GM18868 (cell line): Measurements from ENCODE around the gene WDFY4.

Source experiments
- ATAC-seq: cut with Tn5 transposase; IDR thresholded peaks from one replicate; pipeline ENCODE4 v1.9.1; 2021; ENCODE audit warnings: mild to moderate bottlenecking, moderate library complexity; ENCODE audit not compliant: unreplicated experiment

Gene WDFY4

DNA sequence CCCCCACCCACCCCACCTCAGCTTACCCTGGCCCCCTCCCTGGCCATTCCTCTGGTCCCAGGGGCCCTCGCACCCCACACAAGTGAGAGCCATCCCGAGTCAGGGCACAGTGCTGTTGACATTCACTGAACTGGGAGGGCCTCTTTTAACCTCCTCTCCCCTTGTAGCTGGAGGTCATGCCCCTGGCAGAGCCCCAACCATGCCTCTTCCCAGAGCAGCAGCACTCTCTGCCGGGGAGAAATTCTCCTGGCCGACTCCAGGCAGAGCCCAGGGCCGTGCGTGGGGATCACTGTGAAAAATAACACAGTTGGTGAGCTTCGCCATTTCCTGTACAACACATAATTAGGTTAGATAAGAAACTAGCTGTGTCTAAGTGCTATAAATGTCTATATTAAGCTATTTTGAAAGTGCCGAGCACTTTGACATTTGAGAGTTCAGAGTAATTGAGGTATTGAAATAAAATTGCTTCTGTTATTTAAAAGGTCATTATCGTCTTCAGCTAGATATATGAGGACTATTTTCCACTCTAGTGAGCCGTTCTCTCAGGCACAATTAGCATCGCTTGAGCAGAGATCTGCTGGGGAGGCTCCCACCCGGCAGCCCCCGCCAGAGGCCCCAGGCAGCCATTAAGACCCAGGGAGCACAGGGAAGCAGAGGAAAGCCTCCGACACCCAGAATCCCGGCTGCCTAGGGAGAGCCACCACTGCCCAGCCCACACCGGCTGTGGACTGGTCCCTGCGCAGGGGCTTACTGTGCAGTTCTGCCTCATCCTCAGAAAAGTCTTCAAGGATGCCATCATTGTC, 317.4 kb downstream of the WDFY4 start:
- no peak for ATAC-seq

DNA sequence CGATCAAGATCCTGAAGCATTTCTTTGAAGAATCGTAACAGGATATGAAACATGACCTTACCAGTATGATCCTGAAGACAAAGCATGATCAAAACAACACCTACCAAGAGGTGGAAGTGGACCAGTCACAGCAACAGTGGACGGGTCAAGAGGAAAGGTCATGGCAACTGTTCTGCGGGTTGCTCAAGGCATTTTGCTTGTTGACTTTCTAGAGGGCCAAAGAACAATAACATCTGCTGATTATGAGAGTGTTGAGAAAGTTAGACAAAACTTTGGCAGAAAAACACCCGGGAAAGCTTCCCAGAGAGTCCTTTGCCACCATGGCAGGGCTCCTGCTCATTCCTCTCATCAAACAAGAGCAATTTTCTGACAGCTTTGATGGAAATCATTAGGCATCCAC, 320.6 kb downstream of the WDFY4 start:
- no peak for ATAC-seq

DNA sequence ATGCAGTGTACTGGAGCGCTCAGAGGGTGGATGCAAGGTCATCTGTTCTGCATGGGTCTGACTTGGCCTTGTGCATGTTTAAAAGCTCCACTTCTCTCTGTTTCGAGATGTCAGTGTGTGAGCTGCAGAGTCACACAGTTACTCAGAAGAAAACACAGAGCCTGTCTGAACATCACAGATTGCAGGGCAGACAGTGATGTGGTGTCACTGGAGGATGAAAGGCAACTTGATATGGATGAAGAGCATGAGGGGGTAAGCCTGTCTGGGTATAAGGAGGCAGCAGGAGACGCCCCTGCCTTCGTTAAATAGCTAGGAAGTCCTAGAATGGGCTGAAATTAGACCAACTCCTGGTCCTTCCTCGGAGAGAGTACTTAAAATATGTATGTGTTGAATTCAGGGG, 322.5 kb downstream of the WDFY4 start:
- ATAC-seq = no peak

DNA sequence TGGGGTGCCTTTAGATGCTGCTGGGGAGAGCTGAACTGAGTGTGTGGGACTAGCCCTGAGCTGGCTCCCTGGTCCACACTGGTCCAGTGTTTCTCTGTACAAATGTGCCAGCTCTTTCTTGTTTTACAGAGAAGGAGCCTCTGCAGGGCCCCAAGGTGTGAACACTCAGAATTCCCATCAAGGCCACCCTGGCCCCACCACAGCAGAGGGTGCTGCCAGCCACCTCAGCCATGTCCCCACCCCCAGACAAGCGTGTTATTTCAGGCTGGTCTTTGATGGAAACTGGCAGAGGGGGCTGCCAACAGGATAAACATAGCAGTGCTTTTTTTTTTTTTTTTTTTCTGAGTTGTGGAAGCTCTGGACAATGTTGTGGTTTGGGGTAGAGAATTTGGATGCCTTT, 323.4 kb downstream of the WDFY4 start:
- no peak for ATAC-seq

DNA sequence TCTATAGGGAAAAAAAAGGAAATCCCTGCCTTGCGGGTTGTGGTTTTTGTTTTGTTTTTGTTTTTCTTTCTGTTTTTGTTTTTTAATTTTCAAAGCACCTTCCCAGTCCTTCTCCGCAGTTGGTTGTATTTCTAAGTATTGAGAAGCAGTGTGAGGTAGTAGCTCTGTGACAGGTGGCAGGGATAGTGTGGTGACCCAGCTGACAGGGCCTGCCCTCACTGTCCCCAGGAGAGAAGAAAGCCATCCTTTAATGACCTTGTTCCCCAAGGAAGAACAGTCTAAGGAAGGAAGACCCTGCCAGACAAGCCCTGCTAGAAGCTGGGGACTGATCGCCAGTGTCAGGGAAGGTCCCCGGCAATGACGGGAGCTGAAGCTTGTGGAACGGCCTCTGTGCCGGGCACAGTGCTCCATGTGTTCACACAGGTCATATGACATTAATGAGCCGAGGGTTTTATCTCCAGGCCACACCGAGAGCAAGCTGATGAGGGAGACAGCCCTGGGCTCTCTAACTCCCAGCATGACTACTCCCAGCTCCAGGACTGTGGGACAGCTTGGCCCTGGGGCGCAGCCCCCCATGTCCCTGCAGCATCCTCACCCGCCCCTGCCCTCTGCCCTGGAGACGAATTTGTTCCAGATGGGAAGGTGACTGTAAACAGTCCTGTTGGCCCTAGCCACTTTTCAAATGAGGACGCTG, 324.0 kb downstream of the WDFY4 start:
- no peak for ATAC-seq

DNA sequence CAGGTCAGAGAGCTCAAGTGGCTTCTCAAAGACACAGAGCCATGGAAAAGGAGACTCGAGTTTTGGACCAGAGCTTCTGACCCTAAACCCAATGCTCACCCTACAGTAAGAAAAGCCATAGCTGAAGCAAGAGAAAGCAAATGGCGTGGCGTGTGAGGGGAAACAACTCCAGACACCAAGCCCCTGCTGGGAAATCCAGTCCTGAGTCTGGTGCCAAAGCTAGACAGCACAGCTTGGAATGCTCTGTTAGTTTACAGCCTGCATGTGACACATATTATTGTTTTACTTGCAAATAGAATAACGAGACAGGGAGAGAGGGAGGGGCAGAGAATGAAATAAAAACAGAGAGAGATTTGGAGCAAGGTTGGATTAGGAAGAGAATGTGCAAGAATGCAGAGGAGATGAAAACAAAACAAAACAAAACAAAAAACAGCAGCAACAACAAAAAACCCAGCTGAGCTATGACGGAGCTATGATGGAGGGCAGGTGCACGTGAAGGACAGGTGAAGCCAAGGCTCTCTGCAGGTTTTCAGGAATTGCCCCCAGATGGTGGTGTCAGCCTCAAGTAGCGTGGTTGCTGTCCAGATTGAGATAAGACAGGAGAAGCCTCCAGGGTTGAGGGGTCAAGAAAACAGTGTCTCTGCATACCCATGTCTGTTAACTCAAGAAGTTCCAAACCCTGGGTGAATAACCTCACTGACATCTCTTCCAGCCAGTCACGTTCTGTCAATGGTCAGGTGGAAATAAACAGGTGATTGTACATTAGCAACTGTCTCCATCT, 324.7 kb downstream of the WDFY4 start:
- no peak for ATAC-seq

DNA sequence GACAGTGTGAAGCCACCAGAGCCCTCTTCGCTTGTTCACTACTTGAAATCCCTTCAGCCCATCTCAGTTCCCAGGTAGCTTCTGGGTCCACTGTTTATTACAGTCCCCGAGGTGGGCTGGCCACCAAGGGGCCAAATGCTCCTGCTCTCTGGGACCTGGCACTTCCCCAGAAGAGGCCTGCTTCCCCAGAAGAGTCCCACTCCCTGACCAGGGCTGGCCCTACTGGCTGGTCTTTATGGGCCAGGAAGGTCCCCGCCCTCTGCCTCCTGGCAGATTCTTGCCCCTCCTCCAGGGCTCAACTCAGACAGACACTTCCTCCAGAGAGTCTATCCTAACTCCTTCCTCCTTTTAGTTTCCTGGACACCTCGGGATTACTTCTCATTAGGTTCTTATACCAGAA, 325.6 kb downstream of the WDFY4 start:
- no peak for ATAC-seq

DNA sequence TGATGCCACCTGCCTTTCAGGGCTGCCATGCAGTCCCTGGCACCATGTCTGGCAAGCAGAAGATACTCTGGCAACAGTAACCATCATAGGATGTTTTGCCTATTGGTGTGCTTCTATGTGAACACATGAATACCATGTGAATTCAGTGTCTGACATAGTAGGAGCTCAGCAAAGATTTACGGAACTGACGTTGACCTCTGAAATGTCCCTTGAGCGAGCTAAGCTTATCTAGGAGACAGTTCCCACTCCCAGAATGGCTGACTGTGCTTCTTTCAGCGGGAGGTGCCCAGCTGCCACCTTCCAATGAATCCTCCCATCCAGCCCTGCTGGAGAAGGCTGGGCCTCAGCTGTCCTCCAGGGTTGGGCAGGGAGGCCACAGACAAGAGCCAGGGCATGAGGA, 326.2 kb downstream of the WDFY4 start:
- no peak for ATAC-seq

DNA sequence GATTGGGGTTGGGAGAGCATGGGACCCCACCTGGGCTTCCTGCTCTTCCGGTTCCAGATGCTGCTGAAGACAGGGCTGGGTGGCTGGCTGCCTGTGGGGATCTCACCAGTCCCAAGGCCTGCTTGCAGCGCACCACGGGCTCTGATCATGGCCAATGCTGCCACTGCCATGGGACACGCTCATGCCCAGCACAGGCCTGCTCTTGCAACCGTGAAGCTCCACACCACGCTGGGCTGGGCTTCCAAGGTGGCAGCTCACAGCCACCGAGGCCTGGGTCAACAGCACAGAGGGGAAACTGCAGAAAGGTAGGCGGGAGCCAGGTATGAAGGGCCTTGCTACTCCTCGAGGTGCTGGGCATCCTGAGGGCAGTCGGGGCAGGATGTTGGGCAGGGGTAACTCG, 327.1 kb downstream of the WDFY4 start:
- no peak for ATAC-seq

DNA sequence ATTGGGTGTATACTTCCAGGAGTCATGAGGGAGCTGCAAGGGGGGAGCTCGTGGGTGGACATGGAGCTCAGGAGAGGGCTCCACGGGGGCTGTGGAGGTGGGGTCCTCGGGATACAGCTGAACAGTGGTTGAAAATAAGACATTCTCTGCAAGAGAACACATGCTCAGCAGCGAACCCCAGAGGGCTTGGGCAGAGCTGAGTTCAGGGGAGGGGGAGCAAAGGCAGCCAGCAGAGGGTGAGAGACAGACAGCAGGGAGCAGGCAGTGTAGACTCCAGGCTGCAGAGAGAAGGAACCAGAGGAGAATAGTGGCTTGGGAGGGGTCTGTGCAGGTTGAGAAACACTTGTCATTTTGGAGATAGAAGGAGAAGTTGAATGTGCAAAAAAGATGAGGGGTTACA, 327.9 kb downstream of the WDFY4 start:
- ATAC-seq = no peak

DNA sequence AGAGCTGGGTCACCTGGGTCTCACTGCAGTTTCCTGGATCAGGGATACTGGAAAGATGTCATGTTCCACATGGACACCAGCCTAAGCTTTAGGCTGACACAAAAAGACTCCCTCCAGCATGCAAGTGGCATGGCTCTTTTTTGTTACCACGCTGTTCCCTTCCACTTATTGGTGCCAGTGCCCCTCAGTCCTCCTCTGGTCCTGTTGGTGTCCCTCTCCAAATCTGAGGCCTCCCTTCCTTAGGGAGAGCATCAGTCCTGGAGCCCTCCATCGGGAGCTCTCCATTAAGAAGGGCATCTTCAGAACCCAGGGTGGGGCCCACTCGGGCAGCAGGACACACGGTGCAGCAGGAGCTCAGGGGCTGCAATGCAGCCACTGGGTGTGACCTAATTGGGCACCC, 331.0 kb downstream of the WDFY4 start:
- ATAC-seq = no peak

DNA sequence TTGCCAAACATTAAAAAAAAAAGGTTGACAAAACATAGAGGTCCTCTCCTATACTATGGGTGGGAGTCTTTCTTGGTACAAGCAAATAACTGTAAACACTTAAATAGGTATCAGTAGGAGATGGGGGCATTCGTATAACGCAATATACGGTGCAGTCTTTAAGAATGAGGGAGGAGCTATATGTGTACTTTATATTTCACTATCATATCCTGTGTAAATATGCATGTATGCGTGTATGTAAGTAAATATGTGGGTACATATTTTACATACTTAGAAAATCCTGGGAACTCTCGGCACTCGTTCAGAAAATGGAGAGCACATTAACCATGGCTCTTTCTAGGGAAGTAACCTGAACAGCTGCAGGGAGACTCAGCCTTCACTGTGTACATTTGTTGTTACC, 337.0 kb downstream of the WDFY4 start:
- ATAC-seq = no peak

DNA sequence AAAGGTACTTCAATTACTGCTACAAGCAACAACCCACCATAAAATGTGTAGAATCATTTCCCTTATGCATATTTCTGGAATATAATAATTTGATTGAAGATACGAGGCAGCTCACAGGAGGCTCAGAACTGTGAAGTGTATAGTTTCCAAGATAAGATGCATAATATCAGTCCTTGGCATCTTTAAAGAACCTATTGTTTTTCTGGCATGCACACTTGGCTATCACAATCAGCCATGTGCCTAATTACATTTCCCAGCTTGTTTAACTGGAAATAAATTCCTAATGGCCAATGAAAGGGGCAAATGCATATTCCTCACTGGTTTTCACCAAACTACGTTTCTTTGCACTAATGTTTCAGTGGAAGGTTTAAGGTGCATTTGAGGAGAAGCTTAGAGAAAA, 338.4 kb downstream of the WDFY4 start:
- ATAC-seq = no peak

DNA sequence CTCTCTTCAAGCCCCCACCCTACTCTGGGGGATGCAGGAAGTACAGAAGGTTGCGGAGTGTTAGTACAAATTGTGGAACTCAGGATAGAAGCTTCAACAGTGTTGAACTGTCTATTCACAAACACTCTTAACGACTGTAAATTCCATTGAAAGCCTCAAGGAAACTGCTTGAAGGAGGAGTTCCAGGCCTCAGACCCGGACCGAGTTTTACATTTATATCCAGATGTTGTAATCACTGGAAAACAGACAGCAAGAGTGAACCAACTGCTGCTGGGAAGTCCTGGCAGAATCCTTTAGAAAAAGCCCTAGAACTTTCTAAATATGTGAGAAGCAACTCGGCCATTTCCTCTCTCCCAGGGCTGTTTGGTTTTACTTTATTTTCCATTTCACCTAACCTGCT, 339.1 kb downstream of the WDFY4 start:
- ATAC-seq = no peak

DNA sequence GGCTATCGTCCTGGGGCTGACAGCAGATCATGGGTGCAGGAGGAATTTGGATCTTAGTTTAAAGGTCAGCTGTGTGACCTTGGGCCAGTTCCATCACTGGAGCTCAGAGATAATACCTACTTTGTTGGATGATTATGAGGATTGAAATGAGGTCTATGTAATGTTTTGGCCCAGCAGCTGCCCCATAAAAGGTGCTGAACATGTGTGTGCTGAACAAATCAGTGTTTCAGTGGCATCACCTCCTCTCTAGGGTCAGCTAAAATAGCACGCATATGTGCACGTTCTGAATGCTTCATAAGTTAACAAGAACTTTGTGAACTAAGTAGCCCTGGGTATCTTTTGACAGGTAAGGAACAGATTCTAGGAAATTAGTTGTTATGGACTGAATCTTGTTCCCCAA, 339.8 kb downstream of the WDFY4 start:
- no peak for ATAC-seq

DNA sequence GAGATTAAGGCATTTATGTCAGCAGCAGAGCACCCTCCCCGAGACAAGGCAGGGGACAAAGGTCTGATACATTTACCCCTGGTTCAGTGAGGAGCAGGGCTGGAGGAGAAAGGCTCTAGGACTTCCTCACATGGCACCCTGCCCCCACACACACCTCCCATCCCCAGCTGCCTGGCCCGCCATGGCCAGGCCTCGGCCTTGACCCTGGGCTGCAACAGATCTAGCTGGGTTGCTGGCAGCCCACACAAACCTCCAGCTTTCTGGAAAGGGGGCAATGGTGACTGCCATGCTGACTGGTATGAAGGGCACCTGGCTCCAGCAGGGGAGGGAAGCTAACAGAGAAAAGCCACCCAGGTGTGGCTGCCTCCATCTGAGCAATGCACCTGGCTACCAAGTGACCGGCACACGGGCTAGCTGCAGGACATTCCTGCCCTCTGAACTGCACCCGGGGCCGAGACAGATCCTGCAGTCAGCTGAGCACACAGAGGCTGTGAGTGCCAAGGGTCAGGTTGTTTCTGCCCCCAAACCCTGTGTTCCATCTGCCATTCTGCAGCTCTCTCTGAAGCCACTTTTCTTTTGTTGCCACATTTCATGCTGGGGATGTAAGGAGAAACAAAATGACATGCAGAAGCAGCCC, 340.8 kb downstream of the WDFY4 start:
- no peak for ATAC-seq

DNA sequence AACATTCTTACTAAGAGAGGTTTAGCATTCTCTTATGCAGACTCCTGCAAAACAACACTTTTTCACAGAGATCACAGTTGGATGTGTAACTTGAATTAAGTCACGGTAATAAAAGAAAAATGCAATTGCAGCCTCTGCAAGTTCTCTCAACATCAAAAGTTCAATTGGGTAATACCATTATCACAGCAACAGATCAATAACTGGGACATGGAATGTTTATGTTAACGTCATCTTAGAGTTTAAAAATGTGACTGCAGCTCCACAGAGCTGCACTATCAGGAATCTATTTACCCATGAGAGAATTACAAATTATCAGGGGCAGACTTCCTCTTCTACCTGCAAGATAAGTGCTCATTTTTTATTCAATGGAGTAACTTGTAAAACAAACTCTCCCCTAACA, 344.0 kb downstream of the WDFY4 start:
- ATAC-seq = no peak

DNA sequence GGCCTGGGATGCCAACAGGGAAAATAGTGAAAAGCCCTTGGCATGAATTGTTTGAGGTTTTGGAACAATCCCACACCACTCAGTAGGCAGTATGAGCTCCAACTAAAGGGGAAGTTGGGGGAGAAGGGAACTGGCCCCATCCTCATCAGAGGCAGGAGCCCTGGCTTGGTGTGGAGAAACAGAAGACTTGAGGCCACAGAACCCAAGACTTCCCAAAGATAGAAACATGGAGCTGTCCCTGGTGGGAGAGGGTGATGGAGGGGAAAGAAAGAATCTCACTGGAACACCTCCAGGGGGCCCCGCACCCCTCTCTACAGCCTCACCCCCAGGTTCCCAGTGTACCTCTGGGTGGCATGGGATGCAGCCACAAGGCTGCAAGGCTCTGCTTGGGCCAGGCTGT, 345.0 kb downstream of the WDFY4 start:
- no peak for ATAC-seq
